K562 (cell line): ENCODE data around the gene HMGN1. TPM values are rescaled to one million over a fixed set of nuclear protein-coding genes. Genes with fewer than 3 reads are reported as not detected.

Source experiments
- DACH1 ChIP-seq: fragments of 450-650 bp; IDR thresholded peaks from 2 replicates; pipeline ENCODE4 v1.6.1; 2018; ENCODE audit not compliant: partially characterized antibody
- DIDO1 ChIP-seq: fragments of 450-650 bp; IDR thresholded peaks from 2 replicates; pipeline ENCODE4 v1.6.1; 2016; ENCODE audit warnings: low read depth, missing biosample characterization, missing genetic modification characterization
- E2F3 ChIP-seq: fragments of 250-450 bp; sonication (Bioruptor Pico); IDR thresholded peaks from 2 replicates; pipeline ENCODE4 v1.4.0; 2020; ENCODE audit warnings: mild to moderate bottlenecking
- FOXJ3 ChIP-seq: sonication (generic); formaldehyde crosslinking; IDR thresholded peaks from 2 replicates; pipeline ENCODE4 v1.4.0; 2020; ENCODE audit warnings: mild to moderate bottlenecking, missing genetic modification reagents
- GTF2E2 ChIP-seq: fragments of 200-800 bp; sonication (Bioruptor generic); IDR thresholded peaks from 2 replicates; pipeline ENCODE4 v1.6.1; 2016; ENCODE audit warnings: missing genetic modification characterization, missing compliant biosample characterization
- HOXB6 ChIP-seq: fragments of 250-450 bp; sonication (Bioruptor Pico); IDR thresholded peaks from 2 replicates; pipeline ENCODE4 v1.5.1; 2022; ENCODE audit warnings: mild to moderate bottlenecking, borderline replicate concordance
- POLR2A ChIP-seq: fragments of 450-650 bp; conservative IDR thresholded peaks from 2 replicates; pipeline ENCODE4 v1.6.1; 2016
- UBTF ChIP-seq, 2 experiments: IDR thresholded peaks; 2 replicates each; pipeline ENCODE4 v1.6.1; 2012; ENCODE audit warnings: improper control_type of control experiment in 2 of 2, low read depth in 2 of 2, low read length in 2 of 2, borderline replicate concordance in 1 of 2
- ZC3H11A ChIP-seq: IDR thresholded peaks from 2 replicates; pipeline ENCODE4 v1.6.1; 2012; ENCODE audit warnings: low read depth, low read length, improper control_type of control experiment
- ZNF143 ChIP-seq: sonication (generic); formaldehyde crosslinking; IDR thresholded peaks from 2 replicates; pipeline ENCODE4 v1.9.0; 2022; ENCODE audit warnings: mild to moderate bottlenecking, missing genetic modification reagents
- ZNF239 ChIP-seq: fragments of 250-450 bp; sonication (Bioruptor Pico); IDR thresholded peaks from 2 replicates; pipeline ENCODE4 v1.4.0; 2020; ENCODE audit warnings: mild to moderate bottlenecking
- polyA plus RNA-seq, 8 experiments: library from polyadenylated mRNA; depleted of rRNA in 4 of 8; stranded (reverse) in 5 of 8; unstranded in 3 of 8; fragments of >200 nt; fragmentation: Nextera tagmentation in 2 of 8; fragmentation: Illumina TruSeq in 1 of 8; extraction: Ambion mirVana in 2 of 8; extraction: Trizol in 1 of 8; gene quantifications; 2 replicates each; pipeline versions ENCODE4 v1.2.1 to v1.2.3, GENCODE V29; 2011 to 2014; ENCODE audit warnings: inconsistent platforms in 1 of 8, missing spikeins in 1 of 8
- total RNA-seq, 7 experiments: library from RNA; depleted of rRNA in 6 of 7; stranded (reverse); fragments of >200 nt in 6 of 7; fragmentation: Illumina TruSeq in 2 of 7; extraction: Trizol in 2 of 7; gene quantifications; 2 replicates each; pipeline versions ENCODE4 v1.2.1 to v1.2.3, GENCODE V29; 2011 to 2021; ENCODE audit warnings: low replicate concordance in 1 of 7
- TF ChIP-seq, protein P1 (sequence below): fragments of 250-450 bp; sonication (Bioruptor Pico); IDR thresholded peaks from 2 replicates; pipeline ENCODE4 v1.8.0; 2022; ENCODE audit warnings: inconsistent platforms, mild to moderate bottlenecking, moderate library complexity, borderline replicate concordance
- TF ChIP-seq, protein P2 (sequence below), 2 experiments: fragments of 450-650 bp in 1 of 2; sonication (generic) in 1 of 2; formaldehyde crosslinking in 1 of 2; IDR thresholded peaks; 2 replicates each; pipeline versions ENCODE4 v1.7.1 to v1.9.0; 2016 to 2022; ENCODE audit warnings: inconsistent platforms in 1 of 2, mild to moderate bottlenecking in 1 of 2, missing genetic modification reagents in 1 of 2

HMGN1 gene
- total and polyA plus RNA-seq, 9 of the 15 experiments (the other 6 are each of a cell fraction or from before 2014, with no cell fraction given), result 124 to 626 (median 498) TPM

GRCh38 chr21:39317134-39318090 lies 31.5 kb downstream of the HMGN1 start (continued):
- TF ChIP-seq, protein P1, sequence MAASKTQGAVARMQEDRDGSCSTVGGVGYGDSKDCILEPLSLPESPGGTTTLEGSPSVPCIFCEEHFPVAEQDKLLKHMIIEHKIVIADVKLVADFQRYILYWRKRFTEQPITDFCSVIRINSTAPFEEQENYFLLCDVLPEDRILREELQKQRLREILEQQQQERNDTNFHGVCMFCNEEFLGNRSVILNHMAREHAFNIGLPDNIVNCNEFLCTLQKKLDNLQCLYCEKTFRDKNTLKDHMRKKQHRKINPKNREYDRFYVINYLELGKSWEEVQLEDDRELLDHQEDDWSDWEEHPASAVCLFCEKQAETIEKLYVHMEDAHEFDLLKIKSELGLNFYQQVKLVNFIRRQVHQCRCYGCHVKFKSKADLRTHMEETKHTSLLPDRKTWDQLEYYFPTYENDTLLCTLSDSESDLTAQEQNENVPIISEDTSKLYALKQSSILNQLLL (CRISPR knock-in tag), result no peak
- TF ChIP-seq ZNF239 (no peak), E2F3 (CRISPR knock-in tag) (no peak), POLR2A (no peak), DIDO1 (tag) (no peak), DACH1 (no peak), ZNF143 (no peak), UBTF (IDR thresholded peaks at IDR 0.05; ENCODE audit: borderline replicate concordance in 1 of 2, low read depth in 2 of 2, low read length in 2 of 2) (0 out of 4 replicates have a peak, but pooled peaks of 1 of the 2 experiments have one; percentile 24), GTF2E2 (tag) (peak; percentile 40; the same call in 1 of the 2 replicates), FOXJ3 (CRISPR knock-in tag) (no peak), HOXB6 (CRISPR knock-in tag) (no peak; the same call in 1 of the 2 replicates), ZC3H11A (no peak)
- TF ChIP-seq, protein P2, sequence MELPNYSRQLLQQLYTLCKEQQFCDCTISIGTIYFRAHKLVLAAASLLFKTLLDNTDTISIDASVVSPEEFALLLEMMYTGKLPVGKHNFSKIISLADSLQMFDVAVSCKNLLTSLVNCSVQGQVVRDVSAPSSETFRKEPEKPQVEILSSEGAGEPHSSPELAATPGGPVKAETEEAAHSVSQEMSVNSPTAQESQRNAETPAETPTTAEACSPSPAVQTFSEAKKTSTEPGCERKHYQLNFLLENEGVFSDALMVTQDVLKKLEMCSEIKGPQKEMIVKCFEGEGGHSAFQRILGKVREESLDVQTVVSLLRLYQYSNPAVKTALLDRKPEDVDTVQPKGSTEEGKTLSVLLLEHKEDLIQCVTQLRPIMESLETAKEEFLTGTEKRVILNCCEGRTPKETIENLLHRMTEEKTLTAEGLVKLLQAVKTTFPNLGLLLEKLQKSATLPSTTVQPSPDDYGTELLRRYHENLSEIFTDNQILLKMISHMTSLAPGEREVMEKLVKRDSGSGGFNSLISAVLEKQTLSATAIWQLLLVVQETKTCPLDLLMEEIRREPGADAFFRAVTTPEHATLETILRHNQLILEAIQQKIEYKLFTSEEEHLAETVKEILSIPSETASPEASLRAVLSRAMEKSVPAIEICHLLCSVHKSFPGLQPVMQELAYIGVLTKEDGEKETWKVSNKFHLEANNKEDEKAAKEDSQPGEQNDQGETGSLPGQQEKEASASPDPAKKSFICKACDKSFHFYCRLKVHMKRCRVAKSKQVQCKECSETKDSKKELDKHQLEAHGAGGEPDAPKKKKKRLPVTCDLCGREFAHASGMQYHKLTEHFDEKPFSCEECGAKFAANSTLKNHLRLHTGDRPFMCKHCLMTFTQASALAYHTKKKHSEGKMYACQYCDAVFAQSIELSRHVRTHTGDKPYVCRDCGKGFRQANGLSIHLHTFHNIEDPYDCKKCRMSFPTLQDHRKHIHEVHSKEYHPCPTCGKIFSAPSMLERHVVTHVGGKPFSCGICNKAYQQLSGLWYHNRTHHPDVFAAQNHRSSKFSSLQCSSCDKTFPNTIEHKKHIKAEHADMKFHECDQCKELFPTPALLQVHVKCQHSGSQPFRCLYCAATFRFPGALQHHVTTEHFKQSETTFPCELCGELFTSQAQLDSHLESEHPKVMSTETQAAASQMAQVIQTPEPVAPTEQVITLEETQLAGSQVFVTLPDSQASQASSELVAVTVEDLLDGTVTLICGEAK (IDR thresholded peaks at IDR 0.05), result peak; percentile 75
- TF ChIP-seq, protein P2 (CRISPR knock-in tag; IDR thresholded peaks at IDR 0.05), result no peak
